ENCODE results near the gene PRSS56.
A peak's percentile ranks its signal among the peaks of the same experiment; 100 is the strongest.
"Not testable (repeated sequence)": the region's sequence is repeated elsewhere in the genome, so short reads cannot be mapped to it uniquely, and the experiment has no call there.

Gene PRSS56

DNA sequence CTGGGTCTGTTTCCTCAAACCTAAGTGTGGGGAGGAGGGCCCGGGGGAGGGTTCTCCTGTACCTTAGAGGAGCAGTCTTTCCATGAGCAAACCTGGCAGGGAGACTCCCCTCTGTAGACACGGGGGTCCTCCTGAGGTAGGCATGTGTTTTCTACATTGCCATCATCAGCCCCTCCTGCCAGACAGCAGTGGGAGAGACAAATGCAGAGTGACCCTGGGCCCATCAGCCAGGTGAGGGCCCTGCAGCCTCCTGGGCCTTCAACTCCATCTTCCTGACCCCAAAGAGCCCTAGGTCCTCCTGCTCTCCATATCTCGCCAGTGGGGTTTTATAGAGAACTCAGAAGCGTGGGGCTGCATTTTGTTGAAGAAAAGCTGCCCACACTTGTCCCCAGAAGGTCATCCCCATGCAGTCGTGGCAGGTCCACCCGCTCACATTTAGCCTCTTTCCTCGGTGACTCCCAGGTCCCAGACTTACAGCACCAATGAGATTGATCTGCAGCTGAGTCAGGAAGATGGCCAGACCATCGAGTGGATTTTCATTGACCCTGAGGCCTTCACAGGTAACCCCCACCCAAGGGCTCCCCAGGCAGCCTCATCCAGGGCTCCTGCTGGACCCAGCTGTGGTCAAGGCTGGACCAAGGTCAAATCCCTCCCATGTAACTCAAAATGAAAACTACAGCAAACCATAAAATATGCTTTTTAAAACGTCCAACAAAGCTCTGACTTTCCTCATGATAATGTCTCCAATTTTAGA is 21.9 kb downstream of the PRSS56 start:
- DNase-seq = no peak

DNA sequence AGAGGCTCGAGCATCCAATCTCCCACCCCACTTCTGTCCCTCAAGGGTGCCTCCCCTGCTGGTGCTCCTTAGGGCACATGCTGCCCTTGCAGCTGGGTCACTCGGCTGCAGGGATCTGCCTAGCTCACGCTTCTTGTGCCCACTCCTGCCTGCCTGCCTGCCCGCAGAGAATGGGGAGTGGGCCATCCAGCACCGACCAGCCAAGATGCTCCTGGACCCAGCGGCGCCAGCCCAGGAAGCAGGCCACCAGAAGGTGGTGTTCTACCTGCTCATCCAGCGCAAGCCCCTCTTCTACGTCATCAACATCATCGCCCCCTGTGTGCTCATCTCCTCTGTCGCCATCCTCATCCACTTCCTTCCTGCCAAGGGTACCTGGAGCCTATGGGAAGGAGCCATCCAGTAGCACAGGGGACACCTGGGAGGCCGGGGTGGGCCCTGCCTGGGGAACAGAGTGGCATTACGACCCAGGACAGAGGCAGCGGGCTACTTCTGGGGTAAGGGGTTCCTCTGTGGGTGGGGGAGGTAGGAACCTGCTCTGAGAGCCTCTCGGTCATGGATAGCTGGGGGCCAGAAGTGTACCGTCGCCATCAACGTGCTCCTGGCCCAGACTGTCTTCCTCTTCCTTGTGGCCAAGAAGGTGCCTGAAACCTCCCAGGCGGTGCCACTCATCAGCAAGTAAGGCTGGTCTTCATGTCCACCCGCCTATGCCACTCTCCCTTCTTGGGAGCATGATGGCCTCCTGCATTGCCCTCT is 22.7 kb downstream of the PRSS56 start:
- no peak for DNase-seq

DNA sequence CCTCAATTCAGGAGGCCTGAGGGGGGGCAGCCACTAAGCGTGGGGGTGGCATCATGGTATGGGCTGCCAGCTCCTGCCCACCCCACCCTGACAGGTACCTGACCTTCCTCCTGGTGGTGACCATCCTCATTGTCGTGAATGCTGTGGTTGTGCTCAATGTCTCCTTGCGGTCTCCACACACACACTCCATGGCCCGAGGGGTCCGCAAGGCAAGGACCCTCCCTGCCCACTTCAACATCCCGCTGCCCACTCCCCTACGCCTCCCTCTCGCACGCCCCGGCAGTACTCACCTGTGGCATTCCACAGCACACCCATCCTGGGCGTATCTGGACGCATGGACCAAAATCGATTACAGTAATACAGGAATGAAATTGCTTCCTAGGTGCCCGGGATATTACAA is 23.3 kb downstream of the PRSS56 start:
- no peak for DNase-seq

- DNase-seq = no peak
Measured at GRCh38 chr2:232543928-232544631, 23.9 kb downstream of the PRSS56 start.

- no peak for DNase-seq
Measured at GRCh38 chr2:232544674-232545073, 24.5 kb downstream of the PRSS56 start.

- peak in 1 of 4 experiments; percentile 22 for DNase-seq
Measured at GRCh38 chr2:232545511-232546375, 25.6 kb downstream of the PRSS56 start.

DNA sequence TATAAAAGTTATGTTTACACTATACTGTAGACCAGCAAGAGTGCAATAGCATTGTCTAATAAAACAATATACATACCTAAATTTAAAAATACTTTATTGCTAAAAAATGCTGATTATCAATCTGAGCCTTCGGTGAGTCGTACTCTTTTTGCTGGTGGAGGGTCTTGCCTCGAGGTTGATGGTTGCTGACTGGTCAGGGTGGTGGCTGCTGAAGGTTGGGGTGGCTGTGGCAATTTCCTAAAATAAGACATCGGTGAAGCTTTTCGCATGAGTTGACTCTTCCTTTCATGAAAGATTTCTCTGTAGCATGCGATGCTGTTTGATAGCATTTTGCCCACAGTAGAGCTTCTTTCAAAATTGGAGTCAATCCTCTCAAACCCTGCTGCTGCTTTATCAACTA is 27.8 kb downstream of the PRSS56 start:
- no peak for DNase-seq

- DNase-seq = no peak
Measured at GRCh38 chr2:232549655-232550353, 29.6 kb downstream of the PRSS56 start.

GRCh38 chr2:232550354-232551249 is 30.4 kb downstream of the PRSS56 start, which contains the start of the genes EIF4E2 and TIGD1:
TSS of gene EIF4E2 (plus strand) at chr2:232550689. CDS start at chr2:232550725, 36 bp downstream.
TSS of gene TIGD1 (minus strand) at chr2:232550557. CDS start at chr2:232549882, 675 bp downstream.
- DNase-seq = peak; percentile 95 to 98 (median 98)

- no peak for DNase-seq
Measured at GRCh38 chr2:232551250-232551638, 31.1 kb downstream of the PRSS56 start.

DNA sequence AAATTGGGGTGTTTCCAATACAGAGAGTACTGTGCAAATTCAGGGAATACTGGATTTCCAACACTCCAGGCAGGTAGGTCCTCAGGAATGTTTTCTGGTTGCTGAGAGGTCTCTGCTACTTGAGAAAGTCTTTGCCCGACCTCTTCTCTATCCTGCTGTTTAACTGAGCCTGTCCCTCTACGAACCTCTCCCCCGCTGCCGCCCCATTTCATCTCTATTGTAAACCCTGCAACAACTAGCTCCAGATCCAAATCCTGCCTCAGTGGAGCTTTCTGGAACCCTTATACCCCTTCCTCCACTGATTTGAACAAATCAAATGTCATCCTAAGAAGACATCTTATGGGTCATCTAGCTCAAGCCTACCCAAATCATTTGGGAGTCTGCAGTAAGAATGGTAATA is 31.6 kb downstream of the PRSS56 start:
- DNase-seq = no peak

DNA sequence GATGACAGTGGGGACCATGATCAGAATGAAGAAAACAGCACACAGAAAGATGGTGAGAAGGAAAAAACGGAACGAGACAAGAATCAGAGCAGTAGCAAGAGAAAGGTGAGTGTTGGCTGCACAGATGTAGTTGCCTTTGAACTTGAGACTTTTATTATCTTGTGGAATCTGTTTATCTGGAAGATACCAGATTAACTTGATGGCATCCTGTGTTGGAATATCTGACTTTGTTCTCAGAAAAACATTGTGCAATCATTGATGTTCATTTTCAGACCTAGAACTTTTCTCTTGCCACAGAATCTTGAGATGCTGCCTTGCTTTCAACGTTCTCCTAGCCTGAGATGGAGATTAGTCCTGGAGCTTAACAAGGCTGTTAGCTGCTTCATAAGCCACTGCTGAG is 36.2 kb downstream of the PRSS56 start:
- DNase-seq = no peak

DNA sequence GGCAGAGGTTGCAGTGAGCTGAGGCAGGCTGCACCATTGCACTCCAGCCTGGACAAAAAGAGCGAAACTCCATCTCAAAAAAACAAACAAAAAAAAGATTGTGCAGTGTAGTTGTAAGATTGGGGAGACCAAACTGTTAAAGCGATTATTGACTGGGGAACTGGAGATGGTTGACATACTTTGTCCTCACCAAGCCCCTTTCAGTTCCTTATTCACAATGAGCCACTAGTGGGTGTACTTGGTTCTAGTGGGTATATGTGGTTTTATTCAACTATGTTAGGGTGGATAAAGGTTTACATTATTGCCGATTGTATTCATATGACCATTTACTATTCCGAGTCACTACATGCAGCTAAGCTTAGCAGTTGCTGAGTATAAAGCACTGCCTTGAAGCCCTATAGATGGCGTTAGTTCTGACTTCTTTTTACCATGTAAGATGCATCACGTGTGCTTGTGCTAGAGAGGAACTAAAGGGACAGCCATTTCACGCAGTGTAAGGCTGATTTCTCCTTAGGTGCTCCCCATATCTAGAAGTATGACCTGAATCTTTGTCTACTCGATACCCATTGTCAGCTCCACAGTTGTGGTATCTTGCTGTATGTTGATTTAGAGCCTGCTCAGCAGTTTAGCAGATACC is 42.4 kb downstream of the PRSS56 start:
- peak in 2 of 4 experiments; percentile 9 to 11 for DNase-seq

- DNase-seq = no peak
Measured at GRCh38 chr2:232563580-232563979, 43.4 kb downstream of the PRSS56 start.

DNA sequence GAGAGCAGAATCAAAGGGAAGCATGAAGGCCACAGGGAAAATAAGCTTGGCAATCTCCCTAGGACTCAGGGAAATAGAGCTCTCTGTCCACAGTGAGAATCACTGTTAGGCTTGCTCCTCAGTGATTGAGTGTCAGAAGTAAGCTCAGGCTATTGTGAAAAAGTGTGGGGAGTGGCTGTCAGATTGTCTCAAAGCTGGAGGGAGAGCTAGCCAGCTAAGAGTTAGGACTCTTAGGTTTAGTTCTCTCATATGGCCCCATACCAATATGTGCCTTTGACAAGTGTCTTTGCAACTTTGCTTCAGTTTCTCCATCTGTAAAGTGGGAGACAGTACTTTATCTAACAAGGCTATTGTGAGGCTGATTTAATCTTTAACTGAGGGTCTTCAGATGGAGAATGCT is 47.5 kb downstream of the PRSS56 start:
- no peak for DNase-seq

DNA sequence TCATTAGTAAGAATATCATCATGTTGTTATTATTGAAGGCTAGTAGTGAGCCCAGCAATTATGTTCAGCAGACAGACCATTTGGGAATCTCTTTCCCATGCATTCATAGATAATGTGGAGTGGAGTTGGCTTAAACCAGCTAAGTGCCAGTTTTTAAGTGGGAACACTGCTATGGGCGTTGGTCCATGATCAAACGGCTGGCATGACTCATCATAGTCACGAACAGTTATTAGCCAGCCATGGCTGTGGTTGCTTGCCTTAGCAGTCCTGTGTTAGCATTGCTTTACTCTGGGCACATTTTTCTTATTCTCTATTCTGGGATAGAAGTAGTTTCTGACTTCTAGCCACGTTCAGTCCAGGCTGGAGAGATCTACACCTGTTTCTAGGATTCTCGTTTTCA is 48.0 kb downstream of the PRSS56 start:
- peak; percentile 50 to 72 (median 66) for DNase-seq

DNA sequence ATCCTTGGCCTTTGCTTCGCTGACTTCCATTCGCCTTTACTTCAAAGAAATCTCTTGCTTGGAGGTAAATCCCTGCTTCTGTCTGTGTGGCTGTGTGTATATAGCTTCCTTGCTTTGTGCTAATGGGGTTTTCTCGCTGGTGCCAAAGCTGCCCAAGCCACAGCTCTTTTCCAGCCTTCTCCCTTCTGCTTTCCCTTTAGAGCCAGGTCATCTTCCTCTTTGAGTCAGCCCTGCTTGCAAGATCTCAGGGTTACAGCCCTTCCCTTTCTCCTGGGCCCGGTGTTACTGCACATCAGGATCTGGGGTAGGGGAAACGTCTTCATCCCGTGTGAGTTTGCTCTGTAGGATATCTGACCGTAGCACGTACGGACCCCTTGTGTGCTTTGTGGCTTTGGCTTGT is 49.4 kb downstream of the PRSS56 start:
- peak in 3 of 4 experiments; percentile 41 to 55 (median 54) for DNase-seq

GRCh38 chr2:232570481-232570880 is 50.3 kb downstream of the PRSS56 start:
- not testable (repeated sequence) for DNase-seq

DNA sequence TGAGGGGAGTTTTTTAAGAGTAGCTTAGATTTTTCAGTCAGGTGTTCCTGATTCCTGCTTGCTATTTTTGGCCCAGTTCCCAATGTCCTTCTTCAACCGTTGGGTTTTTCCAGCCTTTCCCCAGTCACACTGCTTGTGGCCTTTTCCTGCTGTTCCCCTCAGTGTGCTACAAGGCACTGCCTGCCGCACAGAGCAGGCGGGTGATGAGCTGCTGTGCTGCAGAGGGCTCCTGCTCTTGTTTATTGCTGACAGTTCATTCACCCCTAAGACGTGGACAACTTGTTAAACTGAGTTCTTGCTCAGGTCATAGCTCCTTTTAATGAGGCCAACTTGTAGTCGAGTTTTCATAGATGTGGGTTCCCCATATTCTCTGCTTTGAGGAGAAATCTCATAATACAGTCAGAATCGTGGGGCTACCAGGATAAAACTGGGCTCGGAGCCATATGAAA is 50.9 kb downstream of the PRSS56 start:
- DNase-seq = no peak

GRCh38 chr2:232573042-232573441 is 52.9 kb downstream of the PRSS56 start:
- DNase-seq = no peak
